ENCODE measurements around the gene GIGYF1. TPM values are rescaled to one million over a fixed set of nuclear protein-coding genes. Genes with fewer than 3 reads are reported as not detected.
"Not testable (repeated sequence)": the region's sequence is repeated elsewhere in the genome, so short reads cannot be mapped to it uniquely, and the experiment has no call there.

Gene GIGYF1
- total RNA-seq, 2 donors from 2014 or later = 37.0 to 82.2 TPM

DNA sequence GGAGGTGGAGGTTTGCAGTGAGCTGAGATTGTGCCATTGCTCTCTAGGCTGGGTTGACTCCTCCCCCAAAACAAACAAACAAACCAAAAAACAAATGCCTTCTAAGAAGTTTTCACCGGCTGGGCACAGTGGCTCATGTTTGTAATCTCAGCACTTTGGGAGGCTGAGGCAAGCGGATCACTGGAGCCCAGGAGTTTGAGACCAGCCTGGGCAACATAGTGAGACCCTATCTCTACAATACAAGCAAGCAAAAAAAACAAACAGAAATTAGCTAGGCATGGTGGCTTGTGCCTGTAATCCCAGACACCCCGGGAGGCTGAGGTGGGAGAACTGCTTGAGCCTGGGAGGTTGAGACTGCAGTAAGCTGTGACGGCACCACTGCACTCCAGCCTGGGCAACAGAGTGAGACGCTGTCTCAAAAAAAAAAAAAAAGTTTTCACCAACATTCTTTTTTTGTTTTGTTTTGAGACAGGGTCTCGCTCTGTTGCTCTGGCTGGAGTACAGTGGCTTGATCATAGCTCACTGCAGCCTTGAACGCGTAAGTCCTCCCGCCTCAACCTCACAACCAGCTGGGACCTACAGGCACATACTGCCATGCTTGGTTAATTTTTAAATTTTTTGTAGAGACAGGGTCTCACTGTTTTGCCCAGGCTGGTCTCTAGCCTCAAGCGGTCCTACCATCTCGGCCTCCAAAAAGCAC lies 38.0 kb upstream of the GIGYF1 start:
- Histone ChIP-seq H3K36me3 (no peaks in the 10 kb centered on the region), H3K4me3 (no peak overlapping the region), H3K27me3 (replicated peaks; ENCODE audit: insufficient read depth) (no peaks in the 10 kb centered on the region), H3K9me3 (no peaks in the 10 kb centered on the region), H3K4me1 (replicated peaks) (no peaks in the 10 kb centered on the region), H3K27ac (no peak overlapping the region)
- WGBS = 83% methylated on average over 11 of the region's 11 CpGs
- intact Hi-C loops (cut with DNase I) = no loop called here
- TF ChIP-seq POLR2AphosphoS5 (IDR thresholded peaks at IDR 0.05) (no peak), POLR2A (IDR thresholded peaks at IDR 0.05) (no peak)
- TF ChIP-seq, protein P1, sequence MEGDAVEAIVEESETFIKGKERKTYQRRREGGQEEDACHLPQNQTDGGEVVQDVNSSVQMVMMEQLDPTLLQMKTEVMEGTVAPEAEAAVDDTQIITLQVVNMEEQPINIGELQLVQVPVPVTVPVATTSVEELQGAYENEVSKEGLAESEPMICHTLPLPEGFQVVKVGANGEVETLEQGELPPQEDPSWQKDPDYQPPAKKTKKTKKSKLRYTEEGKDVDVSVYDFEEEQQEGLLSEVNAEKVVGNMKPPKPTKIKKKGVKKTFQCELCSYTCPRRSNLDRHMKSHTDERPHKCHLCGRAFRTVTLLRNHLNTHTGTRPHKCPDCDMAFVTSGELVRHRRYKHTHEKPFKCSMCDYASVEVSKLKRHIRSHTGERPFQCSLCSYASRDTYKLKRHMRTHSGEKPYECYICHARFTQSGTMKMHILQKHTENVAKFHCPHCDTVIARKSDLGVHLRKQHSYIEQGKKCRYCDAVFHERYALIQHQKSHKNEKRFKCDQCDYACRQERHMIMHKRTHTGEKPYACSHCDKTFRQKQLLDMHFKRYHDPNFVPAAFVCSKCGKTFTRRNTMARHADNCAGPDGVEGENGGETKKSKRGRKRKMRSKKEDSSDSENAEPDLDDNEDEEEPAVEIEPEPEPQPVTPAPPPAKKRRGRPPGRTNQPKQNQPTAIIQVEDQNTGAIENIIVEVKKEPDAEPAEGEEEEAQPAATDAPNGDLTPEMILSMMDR (IDR thresholded peaks at IDR 0.05) = no peak
- no peak for DNase-seq (ENCODE audit: low spot score)

DNA sequence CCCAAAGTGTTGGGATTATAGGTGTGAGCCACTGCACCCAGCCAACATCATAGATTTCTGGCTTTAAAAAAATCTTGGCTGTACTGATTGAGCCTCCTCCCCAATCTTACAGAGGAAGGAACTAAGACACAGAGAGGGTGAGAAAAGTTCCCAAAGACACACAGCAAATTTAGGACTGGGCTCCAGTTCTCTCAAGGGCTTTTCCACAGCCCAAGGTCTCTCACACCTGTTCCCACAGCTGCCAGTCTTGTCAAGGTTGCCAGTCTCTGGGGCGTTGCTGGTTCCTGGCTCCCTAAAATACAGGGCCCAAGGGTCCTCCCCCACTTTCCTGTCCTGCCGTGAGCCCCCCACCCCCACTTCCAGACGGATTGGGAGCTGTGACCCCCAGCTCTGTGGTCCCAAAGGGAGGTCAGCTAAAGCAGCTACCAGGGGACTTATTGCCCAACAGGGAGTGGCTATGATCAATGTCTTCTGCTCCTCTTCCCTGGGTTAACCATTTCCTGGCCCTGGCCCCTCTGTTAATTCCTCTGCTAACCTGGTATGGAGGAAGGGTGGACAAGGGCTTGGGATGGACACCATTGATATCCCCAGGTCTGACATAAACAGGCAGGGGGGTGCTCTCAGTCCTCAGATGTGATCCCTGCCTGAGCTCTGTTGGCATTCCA lies 36.2 kb upstream of the GIGYF1 start:
- no peak for DNase-seq (ENCODE audit: low spot score)
- Histone ChIP-seq H3K9me3 (no peaks in the 10 kb centered on the region), H3K4me1 (replicated peaks) (no peaks in the 10 kb centered on the region), H3K4me3 (no peak overlapping the region), H3K27me3 (replicated peaks; ENCODE audit: insufficient read depth) (no peaks in the 10 kb centered on the region), H3K36me3 (no peaks in the 10 kb centered on the region), H3K27ac (no peak overlapping the region)
- intact Hi-C loops (cut with DNase I) = no loop called here
- WGBS = 50% methylated on average over 1 of the region's 3 CpGs
- TF ChIP-seq POLR2AphosphoS5 (IDR thresholded peaks at IDR 0.05) (no peak), POLR2A (IDR thresholded peaks at IDR 0.05) (no peak)
- TF ChIP-seq, protein P1 (IDR thresholded peaks at IDR 0.05) = no peak

DNA sequence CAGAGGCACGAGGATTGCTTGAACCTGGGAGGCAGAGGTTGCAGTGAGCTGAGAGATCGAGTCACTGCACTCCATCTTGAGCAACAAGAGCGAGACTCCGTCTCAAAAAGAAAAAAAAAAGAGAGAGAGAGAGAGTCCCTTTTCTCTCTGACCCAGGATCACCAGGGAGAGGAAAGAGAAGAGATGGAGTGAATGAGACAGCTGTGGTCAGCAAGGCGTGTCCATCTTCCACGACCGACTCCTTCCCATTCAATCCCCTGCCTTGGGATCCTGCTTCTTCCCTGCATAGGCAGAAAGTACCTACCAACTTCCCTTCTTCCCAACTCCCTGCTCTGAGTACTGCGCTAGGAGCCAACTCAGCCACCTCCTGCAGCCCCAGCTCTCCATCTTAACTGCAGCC lies 34.1 kb upstream of the GIGYF1 start:
- intact Hi-C loops (cut with DNase I) = no loop called here
- Histone ChIP-seq H3K9me3 (no peaks in the 10 kb centered on the region), H3K27ac (no peak overlapping the region), H3K4me3 (no peak overlapping the region), H3K27me3 (replicated peaks; ENCODE audit: insufficient read depth) (no peaks in the 10 kb centered on the region), H3K36me3 (no peaks in the 10 kb centered on the region), H3K4me1 (replicated peaks) (no peaks in the 10 kb centered on the region)
- WGBS = 82% methylated on average over 8 of the region's 8 CpGs
- DNase-seq (ENCODE audit: low spot score) = no peak
- TF ChIP-seq POLR2A (IDR thresholded peaks at IDR 0.05) (no peak), POLR2AphosphoS5 (IDR thresholded peaks at IDR 0.05) (no peak)
- TF ChIP-seq, protein P1 (IDR thresholded peaks at IDR 0.05) = no peak

DNA sequence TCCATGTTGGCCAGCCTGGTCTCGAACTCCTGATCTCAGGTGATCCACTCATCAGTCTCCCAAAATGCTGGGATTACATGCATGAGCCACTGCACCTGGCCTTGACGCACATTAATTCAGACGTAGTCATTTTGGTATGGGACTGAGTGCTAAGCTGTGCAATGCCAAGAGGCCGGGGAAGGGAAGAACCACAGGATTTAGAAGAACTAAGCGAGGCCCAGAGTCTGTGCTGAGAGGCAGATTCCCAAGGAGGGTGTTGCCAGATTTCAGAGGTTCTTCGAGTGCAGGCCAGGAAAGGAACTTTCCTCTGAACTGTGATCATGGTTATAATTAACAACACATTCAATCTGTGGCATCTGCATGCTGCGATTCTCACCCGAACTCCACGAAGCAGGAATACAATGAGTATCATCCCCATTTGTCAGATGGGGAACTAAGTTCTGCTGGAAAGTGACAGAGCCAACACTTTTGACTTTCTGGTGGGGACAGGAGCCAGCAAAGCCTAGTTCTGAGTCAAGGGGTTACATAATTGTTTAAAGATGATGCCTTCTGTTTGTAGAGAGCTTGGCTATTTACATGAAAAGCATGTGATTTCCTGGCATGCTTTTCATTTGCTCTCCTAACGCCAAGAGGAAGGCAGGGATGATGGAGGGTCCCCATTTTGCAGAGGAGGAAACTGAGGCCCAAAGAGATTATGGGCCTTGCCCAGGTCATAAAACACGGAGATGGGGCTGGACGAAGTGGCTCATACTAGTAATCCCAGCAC lies 33.1 kb upstream of the GIGYF1 start:
- DNase-seq (ENCODE audit: low spot score) = no peak
- intact Hi-C loops (cut with DNase I) = no loop called here

DNA sequence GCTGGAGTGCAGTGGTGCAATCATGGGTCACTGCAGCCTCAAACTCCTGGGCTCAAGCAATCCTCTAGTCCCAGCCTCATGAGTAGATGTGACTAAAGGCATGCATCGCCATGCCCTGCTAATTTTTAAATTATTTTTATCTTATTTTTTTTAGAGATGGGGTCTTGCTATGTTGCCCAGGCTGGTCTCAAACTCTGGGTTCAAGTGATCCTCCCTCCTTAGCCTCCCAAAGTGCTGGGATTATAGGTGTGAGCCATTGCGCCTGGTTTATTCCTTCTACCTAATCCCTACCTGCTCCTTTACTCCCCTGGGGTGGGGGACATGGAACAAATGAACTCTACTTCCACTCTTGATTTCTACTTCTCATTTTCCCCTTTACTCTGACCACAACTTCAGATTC lies 30.3 kb upstream of the GIGYF1 start:
- H3K4me3 ChIP-seq; H3K9me3 ChIP-seq; H3K4me1 ChIP-seq (replicated peaks); H3K36me3 ChIP-seq; DNase-seq (ENCODE audit: low spot score); H3K27me3 ChIP-seq (replicated peaks; ENCODE audit: insufficient read depth); H3K27ac ChIP-seq: not testable (repeated sequence)
- intact Hi-C loops (cut with DNase I) = loop anchor here (5.0 kb wide), 1 partner anchor 128 kb away; the partner anchor contains the start of gene SLC12A9
- WGBS = 98% methylated on average over 2 of the region's 2 CpGs

More for the DNA sequence above, 33.1 kb upstream of the GIGYF1 start:
- no peaks in the 10 kb centered on the region for H3K27me3 ChIP-seq (replicated peaks; ENCODE audit: insufficient read depth)
- no peak overlapping the region for H3K27ac ChIP-seq
- no peak for TF ChIP-seq POLR2AphosphoS5 (IDR thresholded peaks at IDR 0.05)
- TF ChIP-seq, protein P1 (IDR thresholded peaks at IDR 0.05) = no peak
- TF ChIP-seq POLR2A (IDR thresholded peaks at IDR 0.05) = no peak
- no peaks in the 10 kb centered on the region for H3K9me3 ChIP-seq
- H3K36me3 ChIP-seq = no peaks in the 10 kb centered on the region
- 51% methylated on average over 12 of the region's 12 CpGs for WGBS
- no peak overlapping the region for H3K4me3 ChIP-seq
- H3K4me1 ChIP-seq (replicated peaks) = no peaks in the 10 kb centered on the region
